ENCODE measurements around the gene CABCOCO1.

GRCh38 chr10:61617180-61617579 lies 45.5 kb upstream of the CABCOCO1 start:
- TF ChIP-seq CTCF (IDR thresholded peaks at IDR 0.05) (no peak), POLR2AphosphoS5 (IDR thresholded peaks at IDR 0.05) (no peak), POLR2A (IDR thresholded peaks at IDR 0.05) (no peak)

All from gastroesophageal sphincter (tissue), 3 donors.